HCT116 (cell line): ENCODE measurements around the gene RAVER1. TPM values are rescaled to one million over a fixed set of nuclear protein-coding genes. Genes with fewer than 3 reads are reported as not detected.

Experiments used
- ATAC-seq: fragments of 200-7000 bp; cut with Tn5 transposase; 2 replicates; pipeline ENCODE4 v1.9.1; 2020; ENCODE audit warnings: mild to moderate bottlenecking, moderate library complexity
- BruUV-seq: library from RNA; stranded (reverse); fragments of 400-500 nt; replicated peaks from 2 replicates; lab custom pipeline; 2021; lab: Mats Ljungman, UMichigan
- CTCF ChIA-PET: fragments of 300-600 bp; sonication (Branson Sonifier 250); formaldehyde crosslinking; loops from one replicate; lab custom pipeline; 2021; ENCODE audit warnings: antibody characterized with exemption; lab: Charles Lee
- POLR2A ChIA-PET: fragments of 300-600, 350-600 bp; sonication (Branson Sonifier 250); formaldehyde crosslinking; loops from one replicate; lab custom pipeline; 2021; ENCODE audit warnings: antibody characterized with exemption; lab: Charles Lee
- RAD21 ChIA-PET, 2 experiments: fragments of 300-600 bp; sonication (Branson Sonifier 250); formaldehyde crosslinking; loops; one replicate each; lab custom pipeline; 2023; ENCODE audit warnings: low total read pairs in 2 of 2; ENCODE audit not compliant: uncharacterized antibody in 2 of 2, unreplicated experiment in 2 of 2, low non-redundant PET in 1 of 2; lab: Charles Lee
- DNase-seq: peaks from one replicate; pipeline ENCODE4 v3.0.0-alpha.2; 2010; ENCODE audit warnings: low read depth, low spot score
- H2AFZ ChIP-seq: fragments of 200-600 bp; shearing (Covaris generic), sonication (generic); 2 replicates; pipeline ENCODE4 v1.6.1; 2017; ENCODE audit warnings: low read depth, mixed run types, mixed read lengths, antibody characterized with exemption, low read length; ENCODE audit not compliant: poor library complexity, severe bottlenecking
- H3K27ac ChIP-seq: 2 replicates; pipeline ENCODE4 v1.5.1; 2012; ENCODE audit warnings: low read depth, low read length
- H3K27me3 ChIP-seq: fragments of 200-600 bp; sonication (generic); 2 replicates; pipeline ENCODE4 v1.6.1; 2016; ENCODE audit warnings: mixed run types, low read length, mixed read lengths; ENCODE audit not compliant: insufficient read depth
- H3K36me3 ChIP-seq, 2 experiments: fragments of 200-500 bp in 1 of 2; fragments of 200-600 bp in 1 of 2; sonication (Bioruptor generic) in 1 of 2; sonication (generic) in 1 of 2; 2 replicates each; pipeline versions ENCODE4 v1.5.1 to v1.6.1; 2014 to 2016; ENCODE audit warnings: low read length in 2 of 2, inconsistent platforms in 1 of 2, mixed read lengths in 1 of 2, mixed run types in 1 of 2; ENCODE audit not compliant: insufficient read depth in 2 of 2, control insufficient read depth in 1 of 2
- H3K4me1 ChIP-seq, 2 experiments: fragments of 200-600 bp in 1 of 2; sonication (generic) in 1 of 2; 2 replicates each; pipeline versions ENCODE4 v1.5.1 to v1.6.1; 2012 to 2017; ENCODE audit warnings: low read length in 2 of 2, inconsistent platforms in 1 of 2, mild to moderate bottlenecking in 1 of 2, mixed read lengths in 1 of 2, mixed run types in 1 of 2, moderate library complexity in 1 of 2; ENCODE audit not compliant: insufficient read depth in 2 of 2, control insufficient read depth in 1 of 2
- H3K4me2 ChIP-seq: fragments of 200-600 bp; sonication (generic); 2 replicates; pipeline ENCODE4 v1.6.1; 2017; ENCODE audit warnings: mixed run types, low read length, mixed read lengths
- H3K4me3 ChIP-seq, 2 experiments: fragments of 200-600 bp in 1 of 2; sonication (generic) in 1 of 2; replicated peaks in 1 of 2; 2 replicates each; pipeline ENCODE4 v1.5.1; 2011 to 2016; ENCODE audit warnings: low read length in 2 of 2, control low read depth in 1 of 2, low read depth in 1 of 2, mild to moderate bottlenecking in 1 of 2, mixed read lengths in 1 of 2, mixed run types in 1 of 2
- H3K79me2 ChIP-seq: fragments of 200-600 bp; sonication (generic); 2 replicates; pipeline ENCODE4 v1.6.1; 2017; ENCODE audit warnings: mild to moderate bottlenecking, mixed run types, low read length, moderate library complexity, mixed read lengths; ENCODE audit not compliant: insufficient read depth
- H3K9ac ChIP-seq: fragments of 200-600 bp; sonication (generic); 2 replicates; pipeline ENCODE4 v1.6.1; 2016; ENCODE audit warnings: low read length, mixed read lengths
- H3K9me2 ChIP-seq: fragments of 200-600 bp; sonication (generic), shearing (Covaris generic); 2 replicates; pipeline ENCODE4 v1.6.1; 2017; ENCODE audit warnings: mixed run types, mild to moderate bottlenecking, moderate library complexity; ENCODE audit not compliant: insufficient read depth
- H3K9me3 ChIP-seq, 2 experiments: fragments of 200-500 bp in 1 of 2; fragments of 200-600 bp in 1 of 2; sonication (Bioruptor generic) in 1 of 2; sonication (generic) in 1 of 2; 2 replicates each; pipeline ENCODE4 v1.6.1; 2014 to 2017; ENCODE audit warnings: low read length in 2 of 2, mixed read lengths in 2 of 2, inconsistent platforms in 1 of 2, low read depth in 1 of 2, mild to moderate bottlenecking in 1 of 2, mixed run types in 1 of 2, moderate library complexity in 1 of 2; ENCODE audit not compliant: control insufficient read depth in 1 of 2, insufficient read depth in 1 of 2
- H4K20me1 ChIP-seq: fragments of 200-600 bp; sonication (generic), shearing (Covaris generic); 2 replicates; pipeline ENCODE4 v1.6.1; 2017; ENCODE audit warnings: mixed run types, mild to moderate bottlenecking, moderate library complexity; ENCODE audit not compliant: insufficient read depth
- CBX3 ChIP-seq: IDR thresholded peaks from 2 replicates; pipeline ENCODE4 v1.6.1; 2012; ENCODE audit warnings: low read depth
- EZH2 ChIP-seq: fragments of 200-600 bp; sonication (generic); IDR thresholded peaks from 2 replicates; pipeline ENCODE4 v1.6.1; 2017; ENCODE audit warnings: antibody characterized with exemption, mixed run types
- FOSL1 ChIP-seq: IDR thresholded peaks from 2 replicates; pipeline ENCODE4 v1.6.1; 2012; ENCODE audit warnings: low read depth
- RAD21 ChIP-seq: IDR thresholded peaks from 2 replicates; pipeline ENCODE4 v1.6.1; 2012; ENCODE audit warnings: low read depth, mild to moderate bottlenecking
- SIN3A ChIP-seq: IDR thresholded peaks from 2 replicates; pipeline ENCODE4 v1.6.1; 2012; ENCODE audit warnings: low read depth
- TCF7L2 ChIP-seq: IDR thresholded peaks from 2 replicates; pipeline ENCODE4 v1.7.0; 2011; ENCODE audit warnings: borderline replicate concordance, inconsistent platforms; ENCODE audit not compliant: insufficient read depth, insufficient read length; ENCODE audit errors: extremely low read depth
- ZNF274 ChIP-seq: fragments of 200-500 bp; sonication (Bioruptor generic); IDR thresholded peaks from 2 replicates; pipeline ENCODE4 v1.6.1; 2014; ENCODE audit warnings: mild to moderate bottlenecking, low read depth, low read length, inconsistent platforms
- intact Hi-C: fragments of 100-400 bp; cut with micrococcal nuclease; formaldehyde crosslinking; loops from 2 replicates; pipeline ENCODE4 v1.10.0; 2022
- total RNA-seq: library from RNA; stranded (reverse); gene quantifications from one replicate; pipeline ENCODE4 v1.2.1, GENCODE V29; 2021; ENCODE audit not compliant: unreplicated experiment
- TF ChIP-seq, protein P1 (sequence below): IDR thresholded peaks from 2 replicates; pipeline ENCODE4 v1.6.1; 2011; ENCODE audit warnings: mild to moderate bottlenecking, low read length, moderate library complexity; ENCODE audit not compliant: insufficient replicate concordance; ENCODE audit errors: extremely low read depth
- TF ChIP-seq, protein P2 (sequence below), 3 experiments: fragments of 200-600 bp in 1 of 3; sonication (generic) in 1 of 3; IDR thresholded peaks in 2 of 3; conservative IDR thresholded peaks in 1 of 3; 2 replicates each; pipeline ENCODE4 v1.5.1; 2012 to 2017; ENCODE audit warnings: low read depth in 2 of 3, low read length in 2 of 3, antibody characterized with exemption in 1 of 3, borderline replicate concordance in 1 of 3, control low read depth in 1 of 3, mild to moderate bottlenecking in 1 of 3, mixed read lengths in 1 of 3, mixed run types in 1 of 3, moderate library complexity in 1 of 3; ENCODE audit not compliant: insufficient read depth in 1 of 3
- TF ChIP-seq, protein P3 (sequence below): IDR thresholded peaks from 2 replicates; pipeline ENCODE4 v1.6.1; 2012

The RAVER1 gene
- total RNA-seq, 1 experiment from 2014 or later: 71.0 TPM

DNA sequence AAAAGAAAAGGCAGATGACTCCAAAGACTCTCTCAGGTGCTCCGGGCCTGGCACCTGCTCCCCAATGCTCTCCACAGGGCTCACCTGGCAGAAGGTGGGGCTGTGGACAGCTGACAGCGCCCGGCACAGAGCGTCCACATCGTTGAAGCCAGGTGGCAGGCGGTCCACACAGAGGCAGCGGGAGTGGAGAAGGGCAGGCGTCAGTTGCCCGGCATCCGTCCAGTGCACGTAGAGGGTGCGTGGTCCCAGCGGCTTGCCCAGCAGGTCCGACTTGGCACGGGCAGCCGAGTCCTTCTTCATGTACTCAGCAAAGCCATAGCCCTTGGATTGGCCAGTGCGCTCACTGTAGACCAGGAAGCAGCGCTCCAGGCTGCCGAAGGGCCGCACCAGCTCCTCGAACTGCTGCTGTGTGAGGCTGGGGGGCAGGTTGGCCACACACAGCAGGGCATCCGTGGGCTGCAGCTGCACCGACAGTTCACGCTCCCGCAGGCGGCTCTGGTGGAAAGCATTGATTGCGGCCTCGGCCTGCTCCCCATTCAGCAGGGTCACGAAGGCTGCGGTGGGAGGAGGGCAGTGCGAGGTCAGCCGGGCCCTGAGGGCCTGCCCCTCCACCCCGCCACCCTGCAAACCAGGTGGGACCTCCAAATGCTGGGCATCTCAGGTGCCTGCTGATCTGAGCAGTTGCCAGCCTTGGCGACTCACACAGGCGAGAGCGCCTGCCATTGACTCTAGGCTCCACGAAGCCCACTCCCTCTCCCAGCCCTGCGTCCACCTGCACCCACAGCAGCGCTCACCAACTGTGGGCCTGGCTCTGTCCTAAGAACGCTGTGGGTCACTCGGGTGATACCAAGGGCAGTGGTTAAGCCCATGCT is 4.5 kb downstream of the RAVER1 start:
- H3K27ac ChIP-seq: no peak overlapping the region
- no peak overlapping the region for H3K4me3 ChIP-seq
- no TSS peak for BruUV-seq
- no peaks in the 10 kb centered on the region for H3K9me3 ChIP-seq
- H3K79me2 ChIP-seq: peaks cover 57% of the 10 kb centered on the region
- ATAC-seq: no peak
- H3K9me2 ChIP-seq: no peaks in the 10 kb centered on the region
- intact Hi-C loops: no loop called here
- no peaks in the 10 kb centered on the region for H3K27me3 ChIP-seq
- H3K36me3 ChIP-seq: peaks cover 30 to 44% of the 10 kb centered on the region in 2 experiments
- H3K4me2 ChIP-seq: no peak overlapping the region
- CTCF ChIA-PET: no interaction called here
- H2AFZ ChIP-seq: no peak overlapping the region
- POLR2A ChIA-PET: no interaction called here
- H4K20me1 ChIP-seq: no peaks in the 10 kb centered on the region
- RAD21 ChIA-PET: no interaction called here
- TF ChIP-seq ZNF274 (no peak), FOSL1 (no peak), TCF7L2 (no peak), RAD21 (no peak), CBX3 (no peak), EZH2 (no peak), SIN3A (no peak)
- TF ChIP-seq, protein P1, sequence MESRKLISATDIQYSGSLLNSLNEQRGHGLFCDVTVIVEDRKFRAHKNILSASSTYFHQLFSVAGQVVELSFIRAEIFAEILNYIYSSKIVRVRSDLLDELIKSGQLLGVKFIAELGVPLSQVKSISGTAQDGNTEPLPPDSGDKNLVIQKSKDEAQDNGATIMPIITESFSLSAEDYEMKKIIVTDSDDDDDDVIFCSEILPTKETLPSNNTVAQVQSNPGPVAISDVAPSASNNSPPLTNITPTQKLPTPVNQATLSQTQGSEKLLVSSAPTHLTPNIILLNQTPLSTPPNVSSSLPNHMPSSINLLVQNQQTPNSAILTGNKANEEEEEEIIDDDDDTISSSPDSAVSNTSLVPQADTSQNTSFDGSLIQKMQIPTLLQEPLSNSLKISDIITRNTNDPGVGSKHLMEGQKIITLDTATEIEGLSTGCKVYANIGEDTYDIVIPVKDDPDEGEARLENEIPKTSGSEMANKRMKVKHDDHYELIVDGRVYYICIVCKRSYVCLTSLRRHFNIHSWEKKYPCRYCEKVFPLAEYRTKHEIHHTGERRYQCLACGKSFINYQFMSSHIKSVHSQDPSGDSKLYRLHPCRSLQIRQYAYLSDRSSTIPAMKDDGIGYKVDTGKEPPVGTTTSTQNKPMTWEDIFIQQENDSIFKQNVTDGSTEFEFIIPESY: no peak
- TF ChIP-seq, protein P2, sequence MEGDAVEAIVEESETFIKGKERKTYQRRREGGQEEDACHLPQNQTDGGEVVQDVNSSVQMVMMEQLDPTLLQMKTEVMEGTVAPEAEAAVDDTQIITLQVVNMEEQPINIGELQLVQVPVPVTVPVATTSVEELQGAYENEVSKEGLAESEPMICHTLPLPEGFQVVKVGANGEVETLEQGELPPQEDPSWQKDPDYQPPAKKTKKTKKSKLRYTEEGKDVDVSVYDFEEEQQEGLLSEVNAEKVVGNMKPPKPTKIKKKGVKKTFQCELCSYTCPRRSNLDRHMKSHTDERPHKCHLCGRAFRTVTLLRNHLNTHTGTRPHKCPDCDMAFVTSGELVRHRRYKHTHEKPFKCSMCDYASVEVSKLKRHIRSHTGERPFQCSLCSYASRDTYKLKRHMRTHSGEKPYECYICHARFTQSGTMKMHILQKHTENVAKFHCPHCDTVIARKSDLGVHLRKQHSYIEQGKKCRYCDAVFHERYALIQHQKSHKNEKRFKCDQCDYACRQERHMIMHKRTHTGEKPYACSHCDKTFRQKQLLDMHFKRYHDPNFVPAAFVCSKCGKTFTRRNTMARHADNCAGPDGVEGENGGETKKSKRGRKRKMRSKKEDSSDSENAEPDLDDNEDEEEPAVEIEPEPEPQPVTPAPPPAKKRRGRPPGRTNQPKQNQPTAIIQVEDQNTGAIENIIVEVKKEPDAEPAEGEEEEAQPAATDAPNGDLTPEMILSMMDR (IDR thresholded peaks at IDR 0.05 in 2 of 3, conservative IDR thresholded peaks at IDR 0.05 in 1 of 3; ENCODE audit: borderline replicate concordance in 1 of 3, insufficient read depth in 1 of 3, low read depth in 2 of 3, low read length in 2 of 3): no peak
- TF ChIP-seq, protein P3, sequence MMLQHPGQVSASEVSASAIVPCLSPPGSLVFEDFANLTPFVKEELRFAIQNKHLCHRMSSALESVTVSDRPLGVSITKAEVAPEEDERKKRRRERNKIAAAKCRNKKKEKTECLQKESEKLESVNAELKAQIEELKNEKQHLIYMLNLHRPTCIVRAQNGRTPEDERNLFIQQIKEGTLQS: no peak
- TF ChIP-seq, all 23 proteins: peak for 0
- DNase-seq: no peak
- Histone ChIP-seq H3K4me1 (peaks cover 6 to 11% of the 10 kb centered on the region in 2 experiments; a peak in 3 of 4 replicates), H3K9ac (no peak overlapping the region)
